Embryonic facial prominence (tissue), 1 donor: Measurements from ENCODE around the gene PSRC1.

Source experiments
- DNase-seq: peaks from one replicate; pipeline ENCODE4 v3.0.0-alpha.2; 2016; ENCODE audit errors: extremely low spot score

The PSRC1 gene

GRCh38 chr1:109258481-109259466 is 24.2 kb downstream of the PSRC1 start:
- DNase-seq = no peak

- no peak for DNase-seq
Measured at GRCh38 chr1:109257682-109258421, 25.1 kb downstream of the PSRC1 start.

GRCh38 chr1:109256971-109257681 is 25.8 kb downstream of the PSRC1 start:
- DNase-seq = no peak

GRCh38 chr1:109256085-109256484 is 26.9 kb downstream of the PSRC1 start:
- DNase-seq = no peak

- no peak for DNase-seq
Measured at GRCh38 chr1:109255678-109256077, 27.3 kb downstream of the PSRC1 start.

- no peak for DNase-seq
Measured at GRCh38 chr1:109255097-109255651, 27.8 kb downstream of the PSRC1 start.

GRCh38 chr1:109254621-109255096 is 28.3 kb downstream of the PSRC1 start:
- no peak for DNase-seq

GRCh38 chr1:109253803-109254620 is 28.9 kb downstream of the PSRC1 start:
- DNase-seq = no peak

GRCh38 chr1:109252893-109253802 is 29.8 kb downstream of the PSRC1 start:
- DNase-seq = no peak

GRCh38 chr1:109252167-109252892 is 30.6 kb downstream of the PSRC1 start:
- DNase-seq = no peak

GRCh38 chr1:109251277-109252166 is 31.4 kb downstream of the PSRC1 start:
- no peak for DNase-seq

- DNase-seq = no peak
Measured at GRCh38 chr1:109250454-109251276, 32.3 kb downstream of the PSRC1 start.

GRCh38 chr1:109249654-109250401 is 33.1 kb downstream of the PSRC1 start:
- DNase-seq = no peak

- peak; percentile 45 for DNase-seq
Measured at GRCh38 chr1:109248797-109249629, 33.9 kb downstream of the PSRC1 start, which contains the start of gene CELSR2. Gene CELSR2, plus strand, starts transcription at chr1:109249539. Its CDS starts 541 bp downstream, at chr1:109250080.

GRCh38 chr1:109248444-109248796 is 34.5 kb downstream of the PSRC1 start:
- no peak for DNase-seq
